ENCODE results near the gene ACSBG1. TPM values are rescaled to one million over a fixed set of nuclear protein-coding genes. Genes with fewer than 3 reads are reported as not detected.

The ACSBG1 gene
- total RNA-seq, 1 donor from 2014 or later: under 0.01 TPM

- Histone ChIP-seq H3K9me3 (ENCODE audit: control insufficient read depth in 3 of 3, low read length in 3 of 3) (no peaks in the 10 kb centered on the region), H3K9ac (ENCODE audit: low read depth in 1 of 3, low read length in 3 of 3) (peak overlapping the region in 1 of 3 donors; percentile 25), H3K27me3 (ENCODE audit: control insufficient read depth in 3 of 3, insufficient read depth in 3 of 3, low read length in 3 of 3) (no peaks in the 10 kb centered on the region), H3K4me3 (ENCODE audit: low read length in 3 of 3) (no peak overlapping the region), H3K27ac (ENCODE audit: low read depth, low read length) (no peak overlapping the region), H3K36me3 (ENCODE audit: control insufficient read depth in 3 of 3, insufficient read depth in 3 of 3, low read length in 3 of 3) (no peaks in the 10 kb centered on the region), H3K4me1 (ENCODE audit: control insufficient read depth in 3 of 3, insufficient read depth in 3 of 3, low read length in 3 of 3) (peaks cover 0 to 12% (median 5%) of the 10 kb centered on the region in 3 donors)
These were observed 8.7 kb upstream of the ACSBG1 start for GRCh38 chr15:78243058-78243457.

- Histone ChIP-seq H3K9ac (ENCODE audit: low read depth in 1 of 3, low read length in 3 of 3) (no peak overlapping the region), H3K27ac (ENCODE audit: low read depth, low read length) (no peak overlapping the region), H3K9me3 (ENCODE audit: control insufficient read depth in 3 of 3, low read length in 3 of 3) (no peaks in the 10 kb centered on the region), H3K36me3 (ENCODE audit: control insufficient read depth in 3 of 3, insufficient read depth in 3 of 3, low read length in 3 of 3) (no peaks in the 10 kb centered on the region), H3K4me3 (ENCODE audit: low read length in 3 of 3) (no peak overlapping the region), H3K4me1 (ENCODE audit: control insufficient read depth in 3 of 3, insufficient read depth in 3 of 3, low read length in 3 of 3) (peaks cover 0 to 12% (median 5%) of the 10 kb centered on the region in 3 donors), H3K27me3 (ENCODE audit: control insufficient read depth in 3 of 3, insufficient read depth in 3 of 3, low read length in 3 of 3) (no peaks in the 10 kb centered on the region)
These were observed 7.8 kb upstream of the ACSBG1 start for GRCh38 chr15:78242128-78242527.

- peaks cover 0 to 12% (median 5%) of the 10 kb centered on the region in 3 donors for H3K4me1 ChIP-seq (ENCODE audit: control insufficient read depth in 3 of 3, insufficient read depth in 3 of 3, low read length in 3 of 3)
- no peak overlapping the region for H3K27ac ChIP-seq (ENCODE audit: low read depth, low read length)
- no peaks in the 10 kb centered on the region for H3K36me3 ChIP-seq (ENCODE audit: control insufficient read depth in 3 of 3, insufficient read depth in 3 of 3, low read length in 3 of 3)
- no peak overlapping the region for H3K4me3 ChIP-seq (ENCODE audit: low read length in 3 of 3)
- H3K9me3 ChIP-seq (ENCODE audit: control insufficient read depth in 3 of 3, low read length in 3 of 3): no peaks in the 10 kb centered on the region
- H3K9ac ChIP-seq (ENCODE audit: low read depth in 1 of 3, low read length in 3 of 3): no peak overlapping the region
- H3K27me3 ChIP-seq (ENCODE audit: control insufficient read depth in 3 of 3, insufficient read depth in 3 of 3, low read length in 3 of 3): no peaks in the 10 kb centered on the region
These were observed 6.7 kb upstream of the ACSBG1 start for GRCh38 chr15:78241017-78241416.

- H3K9me3 ChIP-seq (ENCODE audit: control insufficient read depth in 3 of 3, low read length in 3 of 3): no peaks in the 10 kb centered on the region
- no peak overlapping the region for H3K9ac ChIP-seq (ENCODE audit: low read depth in 1 of 3, low read length in 3 of 3)
- H3K4me1 ChIP-seq (ENCODE audit: control insufficient read depth in 3 of 3, insufficient read depth in 3 of 3, low read length in 3 of 3): peaks cover 0 to 12% (median 5%) of the 10 kb centered on the region in 3 donors
- H3K4me3 ChIP-seq (ENCODE audit: low read length in 3 of 3): no peak overlapping the region
- no peaks in the 10 kb centered on the region for H3K36me3 ChIP-seq (ENCODE audit: control insufficient read depth in 3 of 3, insufficient read depth in 3 of 3, low read length in 3 of 3)
- H3K27ac ChIP-seq (ENCODE audit: low read depth, low read length): no peak overlapping the region
- no peaks in the 10 kb centered on the region for H3K27me3 ChIP-seq (ENCODE audit: control insufficient read depth in 3 of 3, insufficient read depth in 3 of 3, low read length in 3 of 3)
These were observed 5.4 kb upstream of the ACSBG1 start for GRCh38 chr15:78239811-78240210.

- H3K27ac ChIP-seq (ENCODE audit: low read depth, low read length): no peak overlapping the region
- H3K36me3 ChIP-seq (ENCODE audit: control insufficient read depth in 3 of 3, insufficient read depth in 3 of 3, low read length in 3 of 3): no peaks in the 10 kb centered on the region
- H3K9me3 ChIP-seq (ENCODE audit: control insufficient read depth in 3 of 3, low read length in 3 of 3): no peaks in the 10 kb centered on the region
- H3K9ac ChIP-seq (ENCODE audit: low read depth in 1 of 3, low read length in 3 of 3): no peak overlapping the region
- no peaks in the 10 kb centered on the region for H3K27me3 ChIP-seq (ENCODE audit: control insufficient read depth in 3 of 3, insufficient read depth in 3 of 3, low read length in 3 of 3)
- no peak overlapping the region for H3K4me3 ChIP-seq (ENCODE audit: low read length in 3 of 3)
- peaks cover 0 to 5% (median 5%) of the 10 kb centered on the region in 3 donors for H3K4me1 ChIP-seq (ENCODE audit: control insufficient read depth in 3 of 3, insufficient read depth in 3 of 3, low read length in 3 of 3)
These were observed 2.8 kb upstream of the ACSBG1 start for GRCh38 chr15:78237146-78237545.

GRCh38 chr15:78236491-78236890 lies 2.1 kb upstream of the ACSBG1 start:
- H3K9me3 ChIP-seq (ENCODE audit: control insufficient read depth in 3 of 3, low read length in 3 of 3): no peaks in the 10 kb centered on the region
- H3K9ac ChIP-seq (ENCODE audit: low read depth in 1 of 3, low read length in 3 of 3): no peak overlapping the region
- H3K36me3 ChIP-seq (ENCODE audit: control insufficient read depth in 3 of 3, insufficient read depth in 3 of 3, low read length in 3 of 3): no peaks in the 10 kb centered on the region
- no peaks in the 10 kb centered on the region for H3K27me3 ChIP-seq (ENCODE audit: control insufficient read depth in 3 of 3, insufficient read depth in 3 of 3, low read length in 3 of 3)
- no peak overlapping the region for H3K4me3 ChIP-seq (ENCODE audit: low read length in 3 of 3)
- H3K4me1 ChIP-seq (ENCODE audit: control insufficient read depth in 3 of 3, insufficient read depth in 3 of 3, low read length in 3 of 3): peaks cover 0 to 5% (median 5%) of the 10 kb centered on the region in 3 donors
- H3K27ac ChIP-seq (ENCODE audit: low read depth, low read length): no peak overlapping the region

- Histone ChIP-seq H3K9me3 (ENCODE audit: control insufficient read depth in 3 of 3, low read length in 3 of 3) (no peaks in the 10 kb centered on the region), H3K9ac (ENCODE audit: low read depth in 1 of 3, low read length in 3 of 3) (no peak overlapping the region), H3K27me3 (ENCODE audit: control insufficient read depth in 3 of 3, insufficient read depth in 3 of 3, low read length in 3 of 3) (peaks cover 0 to 3% (median 0%) of the 10 kb centered on the region in 3 donors), H3K4me1 (ENCODE audit: control insufficient read depth in 3 of 3, insufficient read depth in 3 of 3, low read length in 3 of 3) (no peaks in the 10 kb centered on the region), H3K36me3 (ENCODE audit: control insufficient read depth in 3 of 3, insufficient read depth in 3 of 3, low read length in 3 of 3) (no peaks in the 10 kb centered on the region), H3K4me3 (ENCODE audit: low read length in 3 of 3) (no peak overlapping the region), H3K27ac (ENCODE audit: low read depth, low read length) (no peak overlapping the region)
These were observed 869 bp downstream of the ACSBG1 start for GRCh38 chr15:78233496-78233895.

- Histone ChIP-seq H3K27ac (ENCODE audit: low read depth, low read length) (no peak overlapping the region), H3K4me3 (ENCODE audit: low read length in 3 of 3) (no peak overlapping the region), H3K27me3 (ENCODE audit: control insufficient read depth in 3 of 3, insufficient read depth in 3 of 3, low read length in 3 of 3) (peaks cover 0 to 3% (median 0%) of the 10 kb centered on the region in 3 donors), H3K36me3 (ENCODE audit: control insufficient read depth in 3 of 3, insufficient read depth in 3 of 3, low read length in 3 of 3) (no peaks in the 10 kb centered on the region), H3K9me3 (ENCODE audit: control insufficient read depth in 3 of 3, low read length in 3 of 3) (no peaks in the 10 kb centered on the region), H3K4me1 (ENCODE audit: control insufficient read depth in 3 of 3, insufficient read depth in 3 of 3, low read length in 3 of 3) (no peaks in the 10 kb centered on the region), H3K9ac (ENCODE audit: low read depth in 1 of 3, low read length in 3 of 3) (no peak overlapping the region)
These were observed 1.4 kb downstream of the ACSBG1 start for GRCh38 chr15:78232951-78233350.

GRCh38 chr15:78229431-78230406 lies 4.6 kb downstream of the ACSBG1 start:
- H3K27me3 ChIP-seq (ENCODE audit: control insufficient read depth in 3 of 3, insufficient read depth in 3 of 3, low read length in 3 of 3): peaks cover 0 to 3% (median 0%) of the 10 kb centered on the region in 3 donors
- H3K4me1 ChIP-seq (ENCODE audit: control insufficient read depth in 3 of 3, insufficient read depth in 3 of 3, low read length in 3 of 3): no peaks in the 10 kb centered on the region
- no peak overlapping the region for H3K4me3 ChIP-seq (ENCODE audit: low read length in 3 of 3)
- H3K9ac ChIP-seq (ENCODE audit: low read depth in 1 of 3, low read length in 3 of 3): no peak overlapping the region
- H3K9me3 ChIP-seq (ENCODE audit: control insufficient read depth in 3 of 3, low read length in 3 of 3): peaks cover 0 to 3% (median 0%) of the 10 kb centered on the region in 3 donors
- H3K27ac ChIP-seq (ENCODE audit: low read depth, low read length): no peak overlapping the region
- H3K36me3 ChIP-seq (ENCODE audit: control insufficient read depth in 3 of 3, insufficient read depth in 3 of 3, low read length in 3 of 3): no peaks in the 10 kb centered on the region

GRCh38 chr15:78228356-78228996 lies 5.9 kb downstream of the ACSBG1 start:
- H3K9ac ChIP-seq (ENCODE audit: low read depth in 1 of 3, low read length in 3 of 3): no peak overlapping the region
- H3K27ac ChIP-seq (ENCODE audit: low read depth, low read length): no peak overlapping the region
- H3K4me1 ChIP-seq (ENCODE audit: control insufficient read depth in 3 of 3, insufficient read depth in 3 of 3, low read length in 3 of 3): no peaks in the 10 kb centered on the region
- H3K9me3 ChIP-seq (ENCODE audit: control insufficient read depth in 3 of 3, low read length in 3 of 3): peaks cover 0 to 3% (median 0%) of the 10 kb centered on the region in 3 donors
- H3K27me3 ChIP-seq (ENCODE audit: control insufficient read depth in 3 of 3, insufficient read depth in 3 of 3, low read length in 3 of 3): peaks cover 0 to 3% (median 0%) of the 10 kb centered on the region in 3 donors
- H3K36me3 ChIP-seq (ENCODE audit: control insufficient read depth in 3 of 3, insufficient read depth in 3 of 3, low read length in 3 of 3): no peaks in the 10 kb centered on the region
- H3K4me3 ChIP-seq (ENCODE audit: low read length in 3 of 3): no peak overlapping the region

All from skeletal muscle tissue (tissue), 4 donors.